Activated CD8-positive, alpha-beta memory T cell treated with anti-CD3 and anti-CD28 coated beads for 24 hours (primary cell): ENCODE measurements around the gene POLR2J.
"Not testable (repeated sequence)": the region's sequence is repeated elsewhere in the genome, so short reads cannot be mapped to it uniquely, and the experiment has no call there.

Source experiments
- DNase-seq: peaks from one replicate; pipeline ENCODE4 v3.0.0-alpha.2; 2020

Gene POLR2J

DNA sequence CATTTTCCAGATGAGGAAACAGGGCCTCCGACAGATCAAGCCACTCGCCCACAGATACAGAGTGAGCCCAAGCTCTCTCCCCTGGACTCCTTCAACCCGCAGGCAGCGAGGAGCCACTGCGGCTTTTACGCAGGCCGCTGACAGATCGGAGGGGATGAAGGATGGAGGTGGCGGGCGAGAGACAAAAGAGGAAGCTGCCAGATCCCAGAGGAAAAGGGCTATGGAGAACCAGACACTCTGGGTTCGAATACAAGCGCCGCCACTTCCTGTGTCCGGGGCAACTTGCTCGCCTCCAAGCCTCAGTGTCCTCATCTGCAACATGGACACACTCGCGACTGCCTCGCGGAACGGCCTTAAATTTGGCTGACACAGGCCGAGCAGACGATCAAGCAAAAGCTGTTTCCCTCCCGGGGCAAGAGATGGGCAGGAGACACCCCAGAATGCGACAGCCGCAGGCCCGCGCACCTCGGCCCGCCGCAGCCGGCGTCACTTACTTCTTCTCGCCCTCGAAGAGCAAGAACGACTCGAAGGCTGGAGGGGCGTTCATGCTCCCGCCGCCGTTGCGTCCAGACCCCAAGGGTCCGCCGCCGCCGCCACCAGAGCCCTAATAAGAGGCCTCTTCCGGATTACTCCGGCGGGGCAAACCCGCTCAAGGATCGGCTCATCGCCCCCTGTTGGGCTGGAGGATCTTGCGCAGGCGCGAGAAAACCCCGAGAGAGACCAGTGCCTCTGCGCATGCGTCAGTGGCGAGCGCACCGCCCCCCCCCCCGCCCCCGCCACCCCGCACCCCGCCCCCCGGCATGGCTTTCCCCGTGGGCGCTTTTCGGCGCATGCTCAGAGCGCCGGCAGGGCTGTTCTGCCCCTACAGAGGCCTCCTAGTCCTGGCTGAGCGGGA, at the start of gene POLR2J:
Gene POLR2J, minus strand, starts transcription at position 609 of the 895 bp plus-strand sequence. Its CDS starts 62 bp downstream, at position 547.
- peak; percentile 100 for DNase-seq

DNA sequence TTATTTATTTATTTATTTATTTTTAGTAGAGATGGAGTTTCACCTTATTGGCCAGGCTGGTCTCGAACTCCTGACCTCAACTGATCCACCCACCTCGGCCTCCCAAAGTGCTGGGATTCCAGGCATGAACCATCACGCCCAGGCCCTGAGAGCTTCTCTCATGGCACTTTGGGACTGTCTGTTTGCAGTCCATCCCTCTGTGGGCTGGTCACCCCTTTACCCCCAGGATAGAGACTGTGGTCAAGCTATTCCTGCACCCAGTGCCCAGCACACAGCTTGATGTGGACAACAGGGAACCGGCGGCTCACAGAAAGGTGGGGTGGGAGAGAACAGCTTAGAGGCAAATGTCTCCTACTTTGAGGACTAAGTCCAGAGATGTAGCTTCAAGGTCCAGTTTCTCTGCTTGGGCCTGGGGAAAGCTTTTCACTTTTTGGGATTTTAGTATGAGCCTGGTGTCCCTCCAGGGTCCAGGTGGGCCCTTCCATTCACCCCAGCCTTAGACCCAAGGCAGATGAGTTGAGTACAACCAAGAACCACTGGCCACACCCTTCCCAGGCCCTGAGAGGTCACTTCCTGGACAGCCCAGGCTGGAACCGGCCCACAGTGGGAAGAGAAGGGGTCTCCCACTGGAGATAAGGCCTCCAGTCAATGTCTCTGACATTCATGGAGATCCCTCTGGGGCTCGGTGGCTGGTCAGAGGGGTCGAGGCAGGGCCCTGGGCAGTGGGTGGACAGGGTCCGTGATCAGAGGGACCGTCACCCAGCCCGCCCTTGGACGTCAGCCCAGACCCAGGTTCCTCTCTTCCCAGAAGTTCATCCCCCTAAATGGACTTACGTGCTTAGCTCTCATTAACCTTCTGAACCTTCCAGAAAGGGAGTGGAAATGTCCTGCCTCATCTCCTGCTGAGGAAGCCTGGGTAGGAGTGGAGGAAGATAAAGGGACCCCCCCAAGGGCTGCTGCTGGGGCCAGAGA, 49.4 kb upstream of the POLR2J start:
- DNase-seq, result peak; percentile 51

DNA sequence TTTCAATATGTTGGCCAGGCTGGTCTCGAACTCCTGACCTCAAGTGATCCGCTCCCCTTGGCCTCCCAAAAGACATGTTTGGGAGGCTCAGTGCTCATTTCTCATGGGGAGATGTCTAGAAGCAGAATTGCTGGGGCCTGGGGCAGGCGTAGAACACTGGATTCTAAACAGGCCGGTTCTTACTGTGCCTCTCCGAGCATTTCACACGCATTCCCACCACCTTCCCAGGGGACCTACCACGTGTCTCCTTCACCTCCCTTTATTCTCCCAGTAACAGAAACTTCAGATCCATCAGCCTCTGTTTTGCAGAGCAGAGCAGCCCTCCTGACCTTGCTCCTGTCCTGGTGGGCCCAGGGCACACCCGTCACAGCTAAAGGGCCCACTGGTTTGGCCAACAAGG, 48.5 kb upstream of the POLR2J start:
- DNase-seq, result not testable (repeated sequence)

DNA sequence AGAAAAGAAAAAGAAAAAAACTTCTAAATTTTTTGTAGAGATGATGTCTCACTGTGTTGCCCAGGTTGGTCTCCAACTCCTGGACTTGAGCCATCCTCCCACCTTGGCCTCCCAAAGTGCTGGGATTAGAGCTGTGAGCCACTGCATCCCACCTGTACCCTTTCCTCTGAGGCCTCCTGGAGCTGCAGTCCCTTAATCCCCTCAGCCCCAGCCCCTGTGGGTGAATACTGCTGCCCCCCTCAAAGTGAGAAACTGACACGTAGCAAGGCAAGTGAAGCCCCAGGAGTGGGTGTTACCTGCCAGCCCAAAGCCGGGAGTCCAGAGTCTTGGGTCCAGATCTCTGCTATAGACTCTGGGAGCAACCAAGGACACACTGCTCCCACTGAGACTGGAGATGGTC, 46.1 kb upstream of the POLR2J start:
- DNase-seq, result peak; percentile 54

GRCh38 chr7:102520797-102521196, 42.1 kb upstream of the POLR2J start:
- not testable (repeated sequence) for DNase-seq

DNA sequence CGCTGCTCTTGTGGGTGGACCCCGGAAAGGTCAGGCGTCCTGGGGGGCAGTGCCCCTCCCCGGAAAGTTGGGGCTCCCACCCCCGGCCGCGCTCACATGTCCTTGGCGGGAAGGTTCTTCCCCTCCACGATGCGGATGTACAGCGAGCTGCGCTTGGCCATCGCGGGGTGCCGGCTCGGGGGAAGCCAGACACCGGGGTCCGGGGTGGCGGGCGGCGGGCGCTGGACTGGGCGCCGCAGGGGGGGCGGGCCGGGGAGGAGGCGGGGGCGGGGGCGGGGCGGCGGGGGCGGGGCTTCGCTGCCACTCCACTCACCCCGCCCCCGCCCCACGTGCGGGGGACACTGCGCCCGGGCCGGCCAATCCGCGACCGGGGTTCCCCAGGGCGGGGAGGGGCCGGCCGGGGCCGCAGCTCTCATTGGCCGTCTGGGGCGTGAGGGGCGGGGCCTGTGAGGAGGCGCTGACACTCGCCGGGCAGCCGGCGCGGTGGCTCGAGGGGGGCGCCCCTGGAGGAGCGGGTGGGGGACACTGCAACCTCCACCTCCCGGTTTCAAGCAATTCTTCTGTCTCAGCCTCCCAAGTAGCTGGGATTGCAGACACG, 38.9 kb upstream of the POLR2J start, which contains the start of gene RASA4B:
Gene RASA4B, minus strand, starts transcription at position 228 of the 598 bp plus-strand sequence. Its CDS starts 67 bp downstream, at position 161.
- DNase-seq, result peak; percentile 60

- not testable (repeated sequence) for DNase-seq
Observed at GRCh38 chr7:102516951-102517350, 38.2 kb upstream of the POLR2J start.

- DNase-seq, result not testable (repeated sequence)
Observed at GRCh38 chr7:102515889-102516288, 37.2 kb upstream of the POLR2J start.

GRCh38 chr7:102514881-102515721, 36.4 kb upstream of the POLR2J start:
- DNase-seq, result not testable (repeated sequence)

GRCh38 chr7:102512642-102513221, 34.0 kb upstream of the POLR2J start:
- DNase-seq, result not testable (repeated sequence)

GRCh38 chr7:102511860-102512522, 33.3 kb upstream of the POLR2J start:
- not testable (repeated sequence) for DNase-seq

DNA sequence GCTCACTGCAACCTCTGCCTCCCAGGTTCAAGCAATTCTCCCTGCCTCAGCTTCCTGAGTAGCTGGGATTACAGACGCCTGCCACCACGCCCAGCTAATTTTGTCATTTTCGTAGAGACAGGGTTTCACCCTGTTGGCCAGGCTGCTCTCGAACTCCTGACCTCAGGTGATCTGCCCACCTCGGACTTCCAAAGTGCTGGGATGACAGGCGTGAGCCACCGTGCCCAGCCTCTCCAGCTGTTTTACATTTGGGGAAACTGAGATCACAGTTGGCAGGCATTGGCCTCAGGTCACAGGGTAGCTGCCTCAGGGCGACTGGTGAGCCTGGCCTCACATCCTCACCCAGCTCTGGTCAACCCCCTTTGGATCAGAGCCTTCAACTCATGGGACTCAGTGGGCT, 31.9 kb upstream of the POLR2J start:
- DNase-seq, result not testable (repeated sequence)

DNA sequence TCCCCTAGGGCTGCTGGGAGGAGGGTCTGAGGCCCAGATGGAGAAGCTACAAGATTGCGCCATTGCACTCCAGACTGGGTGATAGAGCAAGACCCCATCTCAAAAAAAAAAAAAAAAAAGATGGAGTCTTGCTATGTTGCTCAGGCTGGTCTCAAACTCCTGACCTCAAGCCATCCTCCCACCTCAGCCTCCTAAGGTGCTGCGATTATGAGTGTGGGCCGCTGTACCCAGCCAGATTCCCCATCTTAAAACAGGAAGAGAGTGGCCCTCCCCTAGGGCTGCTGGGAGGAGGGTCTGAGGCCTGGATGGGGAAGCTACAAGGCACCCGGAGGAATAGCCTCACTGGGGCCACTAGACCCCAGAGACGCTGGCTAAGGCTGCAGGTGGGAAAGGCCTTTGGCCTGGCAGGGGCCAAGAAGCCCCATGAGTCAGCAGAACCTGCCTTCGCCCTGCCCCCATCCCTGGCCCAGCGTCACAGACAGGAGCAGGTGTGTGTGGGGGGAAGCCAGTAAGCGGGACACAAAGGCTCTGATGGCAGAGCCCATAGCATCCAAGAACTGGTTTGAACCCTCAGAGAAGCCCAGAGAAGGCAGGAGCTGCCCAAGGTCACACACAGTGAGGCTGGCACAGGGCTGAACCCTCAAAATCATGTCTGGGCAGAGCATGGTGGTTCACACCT, 28.8 kb upstream of the POLR2J start:
- DNase-seq, result not testable (repeated sequence)

- DNase-seq, result not testable (repeated sequence)
Observed at GRCh38 chr7:102505298-102506185, 26.8 kb upstream of the POLR2J start.

GRCh38 chr7:102503141-102503540, 24.4 kb upstream of the POLR2J start:
- not testable (repeated sequence) for DNase-seq

DNA sequence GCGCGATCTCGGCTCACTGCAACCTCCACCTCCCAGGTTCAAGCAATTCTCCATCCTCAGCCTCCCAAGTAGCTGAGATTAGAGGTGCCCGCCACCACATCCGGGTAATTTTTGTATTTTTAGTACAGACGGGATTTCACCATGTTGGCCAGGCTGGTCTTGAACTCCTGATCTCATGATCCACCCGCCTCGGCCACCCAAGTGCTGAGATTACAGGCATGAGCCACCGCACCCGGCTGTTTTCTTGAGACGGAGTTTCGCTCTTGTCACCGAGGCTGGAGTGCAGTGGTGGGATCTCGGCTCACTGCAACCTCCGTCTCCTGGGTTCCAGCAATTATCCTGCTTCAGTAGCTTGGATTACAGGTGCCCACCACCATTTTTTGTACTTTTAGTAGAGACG, 19.6 kb upstream of the POLR2J start:
- not testable (repeated sequence) for DNase-seq

GRCh38 chr7:102497308-102497707, 18.6 kb upstream of the POLR2J start:
- DNase-seq, result peak; percentile 56

- DNase-seq, result peak; percentile 57
Observed at GRCh38 chr7:102496861-102497260, 18.1 kb upstream of the POLR2J start.
